GM12872 (cell line): ENCODE measurements around the gene IFNLR1.

Experiments used
- CTCF ChIP-seq: IDR thresholded peaks from 3 replicates; pipeline ENCODE4 v1.5.1; 2011; ENCODE audit warnings: low read depth, mild to moderate bottlenecking, low read length, moderate library complexity; ENCODE audit not compliant: insufficient read depth

The IFNLR1 gene

GRCh38 chr1:24177161-24177560 is 9.9 kb downstream of the IFNLR1 start:
- no peak for TF ChIP-seq CTCF

- TF ChIP-seq CTCF = no peak
These were observed 11.9 kb downstream of the IFNLR1 start for GRCh38 chr1:24175033-24175755.

GRCh38 chr1:24173638-24174575 is 13.2 kb downstream of the IFNLR1 start:
- TF ChIP-seq CTCF = no peak

- no peak for TF ChIP-seq CTCF
These were observed 14.5 kb downstream of the IFNLR1 start for GRCh38 chr1:24172598-24172997.

GRCh38 chr1:24169286-24169685 is 17.8 kb downstream of the IFNLR1 start:
- TF ChIP-seq CTCF = no peak

GRCh38 chr1:24168245-24168644 is 18.8 kb downstream of the IFNLR1 start:
- TF ChIP-seq CTCF = no peak

GRCh38 chr1:24167008-24167407 is 20.1 kb downstream of the IFNLR1 start:
- TF ChIP-seq CTCF = no peak
